IMR-90 (cell line): ENCODE measurements around the gene FOXB2.
"Not testable (repeated sequence)": the region's sequence is repeated elsewhere in the genome, so short reads cannot be mapped to it uniquely, and the experiment has no call there.

Experiments
- BHLHE40 ChIP-seq: fragments of 150-350 bp; IDR thresholded peaks from 2 replicates; pipeline ENCODE4 v1.6.1; 2016; ENCODE audit warnings: mild to moderate bottlenecking, low read depth, low read length
- CEBPB ChIP-seq: IDR thresholded peaks from 2 replicates; pipeline ENCODE4 v1.6.1; 2012; ENCODE audit warnings: low read depth, low read length, improper control_type of control experiment
- CHD1 ChIP-seq: IDR thresholded peaks from 2 replicates; pipeline ENCODE4 v1.6.1; 2012; ENCODE audit warnings: low read depth, low read length, improper control_type of control experiment
- CTCF ChIP-seq: conservative IDR thresholded peaks from 2 replicates; pipeline ENCODE4 v1.5.1; 2012; ENCODE audit warnings: mild to moderate bottlenecking, low read depth, low read length, improper control_type of control experiment
- FOS ChIP-seq: fragments of 150-350 bp; IDR thresholded peaks from 2 replicates; pipeline ENCODE4 v1.6.1; 2016; ENCODE audit warnings: low read depth, low read length
- MAFK ChIP-seq: IDR thresholded peaks from 2 replicates; pipeline ENCODE4 v1.6.1; 2012; ENCODE audit warnings: low read depth, low read length, improper control_type of control experiment
- NFE2L2 ChIP-seq: fragments of 150-350 bp; IDR thresholded peaks from 2 replicates; pipeline ENCODE4 v1.6.1; 2016; ENCODE audit warnings: low read depth, mild to moderate bottlenecking, low read length
- POLR2A ChIP-seq: IDR thresholded peaks from 2 replicates; pipeline ENCODE4 v1.6.1; 2012; ENCODE audit warnings: mild to moderate bottlenecking, low read depth, low read length
- RAD21 ChIP-seq: IDR thresholded peaks from 2 replicates; pipeline ENCODE4 v1.6.1; 2012; ENCODE audit warnings: low read length, improper control_type of control experiment
- RCOR1 ChIP-seq: IDR thresholded peaks from 2 replicates; pipeline ENCODE4 v1.6.1; 2012; ENCODE audit warnings: mild to moderate bottlenecking, low read length, improper control_type of control experiment; ENCODE audit not compliant: insufficient replicate concordance
- RFX5 ChIP-seq: IDR thresholded peaks from 2 replicates; pipeline ENCODE4 v1.8.0; 2012; ENCODE audit warnings: low read depth, mild to moderate bottlenecking, low read length, moderate library complexity
- SMC3 ChIP-seq: fragments of 150-350 bp; IDR thresholded peaks from 2 replicates; pipeline ENCODE4 v1.6.1; 2016; ENCODE audit warnings: low read depth, mild to moderate bottlenecking, antibody characterized with exemption, low read length, moderate library complexity
- USF2 ChIP-seq: fragments of 150-350 bp; IDR thresholded peaks from 2 replicates; pipeline ENCODE4 v1.6.1; 2017; ENCODE audit warnings: mild to moderate bottlenecking, antibody characterized with exemption, low read length, low read depth
- TF ChIP-seq, protein P1 (sequence below): fragments of 150-350 bp; IDR thresholded peaks from 2 replicates; pipeline ENCODE4 v1.6.1; 2016; ENCODE audit warnings: low read depth, mild to moderate bottlenecking, low read length, moderate library complexity, borderline replicate concordance

GRCh38 chr9:76978831-76979230 lies 40.6 kb upstream of the FOXB2 start:
- not testable (repeated sequence) for TF ChIP-seq CTCF, POLR2A, USF2, RCOR1, MAFK, RAD21, BHLHE40, SMC3, FOS, CEBPB, RFX5, NFE2L2, CHD1
- TF ChIP-seq, protein P1, sequence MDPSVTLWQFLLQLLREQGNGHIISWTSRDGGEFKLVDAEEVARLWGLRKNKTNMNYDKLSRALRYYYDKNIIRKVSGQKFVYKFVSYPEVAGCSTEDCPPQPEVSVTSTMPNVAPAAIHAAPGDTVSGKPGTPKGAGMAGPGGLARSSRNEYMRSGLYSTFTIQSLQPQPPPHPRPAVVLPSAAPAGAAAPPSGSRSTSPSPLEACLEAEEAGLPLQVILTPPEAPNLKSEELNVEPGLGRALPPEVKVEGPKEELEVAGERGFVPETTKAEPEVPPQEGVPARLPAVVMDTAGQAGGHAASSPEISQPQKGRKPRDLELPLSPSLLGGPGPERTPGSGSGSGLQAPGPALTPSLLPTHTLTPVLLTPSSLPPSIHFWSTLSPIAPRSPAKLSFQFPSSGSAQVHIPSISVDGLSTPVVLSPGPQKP, result not testable (repeated sequence)
